ENCODE measurements around the gene MPST.

Gene MPST

GRCh38 chr22:37012262-37012904, 7.2 kb upstream of the MPST start:
- DNase-seq (ENCODE audit: extremely low spot score), result no peak

GRCh38 chr22:37012956-37013355, 6.6 kb upstream of the MPST start:
- no peak for TF ChIP-seq ELF4 (IDR thresholded peaks at IDR 0.05)
- TF ChIP-seq FOXA1 (IDR thresholded peaks at IDR 0.05), result no peak
- no peak for TF ChIP-seq NFRKB (IDR thresholded peaks at IDR 0.05)
- TF ChIP-seq FOXM1 (IDR thresholded peaks at IDR 0.05; ENCODE audit: borderline replicate concordance), result no peak
- no peak for TF ChIP-seq LEF1 (IDR thresholded peaks at IDR 0.05; ENCODE audit: borderline replicate concordance)
- no peak for TF ChIP-seq HDGF (IDR thresholded peaks at IDR 0.05; ENCODE audit: borderline replicate concordance)
- POLR2A ChIA-PET, result interaction anchor here (0.6 kb wide), 1 partner anchor 237 kb away, joined by 3 read pairs; the partner anchor contains the start of gene IFT27
- CTCF ChIA-PET, result interaction anchor here (1.7 kb wide), 1 partner anchor 14 kb away, joined by 4 read pairs; no protein-coding TSS in a partner anchor
- DNase-seq (ENCODE audit: extremely low spot score), result no peak

More at GRCh38 chr22:37012262-37012904, 7.2 kb upstream of the MPST start:
- ChIA-PET CTCF (interaction anchor here (1.7 kb wide), 1 partner anchor 14 kb away, joined by 4 read pairs; no protein-coding TSS in a partner anchor), POLR2A (interaction anchor here (1.1 kb wide), 1 partner anchor 13 kb away, joined by 3 read pairs; no protein-coding TSS in a partner anchor)
- TF ChIP-seq ELF4 (IDR thresholded peaks at IDR 0.05) (no peak), ARNT (IDR thresholded peaks at IDR 0.05) (no peak), LEF1 (IDR thresholded peaks at IDR 0.05; ENCODE audit: borderline replicate concordance) (no peak), HDGF (IDR thresholded peaks at IDR 0.05; ENCODE audit: borderline replicate concordance) (no peak), NFRKB (IDR thresholded peaks at IDR 0.05) (no peak), ZNF384 (IDR thresholded peaks at IDR 0.05) (no peak), FOXM1 (IDR thresholded peaks at IDR 0.05; ENCODE audit: borderline replicate concordance) (no peak), SUZ12 (IDR thresholded peaks at IDR 0.05) (no peak), SP1 (IDR thresholded peaks at IDR 0.05) (no peak), PKNOX1 (IDR thresholded peaks at IDR 0.05) (no peak), FOXA1 (IDR thresholded peaks at IDR 0.05) (no peak), CTBP1 (IDR thresholded peaks at IDR 0.05; ENCODE audit: borderline replicate concordance) (no peak), L3MBTL2 (conservative IDR thresholded peaks at IDR 0.05) (no peak), TARDBP (IDR thresholded peaks at IDR 0.05) (no peak), BHLHE40 (IDR thresholded peaks at IDR 0.05; ENCODE audit: borderline replicate concordance) (no peak), FOXK2 (IDR thresholded peaks at IDR 0.05) (no peak)

GRCh38 chr22:37014415-37014806, 5.1 kb upstream of the MPST start:
- ChIA-PET POLR2A (interaction anchor here (0.8 kb wide), 1 partner anchor 186 kb away, joined by 4 read pairs; no protein-coding TSS in a partner anchor), CTCF (no interaction called here)
- TF ChIP-seq TARDBP (IDR thresholded peaks at IDR 0.05) (no peak), ZNF384 (IDR thresholded peaks at IDR 0.05) (no peak), SUZ12 (IDR thresholded peaks at IDR 0.05) (no peak), NFRKB (IDR thresholded peaks at IDR 0.05) (no peak), FOXM1 (IDR thresholded peaks at IDR 0.05; ENCODE audit: borderline replicate concordance) (no peak), PKNOX1 (IDR thresholded peaks at IDR 0.05) (no peak), FOXK2 (IDR thresholded peaks at IDR 0.05) (no peak), HDGF (IDR thresholded peaks at IDR 0.05; ENCODE audit: borderline replicate concordance) (no peak), FOXA1 (IDR thresholded peaks at IDR 0.05) (no peak), BHLHE40 (IDR thresholded peaks at IDR 0.05; ENCODE audit: borderline replicate concordance) (no peak), ARNT (IDR thresholded peaks at IDR 0.05) (no peak), LEF1 (IDR thresholded peaks at IDR 0.05; ENCODE audit: borderline replicate concordance) (no peak), L3MBTL2 (conservative IDR thresholded peaks at IDR 0.05) (no peak)
- DNase-seq (ENCODE audit: extremely low spot score), result no peak

- POLR2A ChIA-PET, result interaction anchor here (0.8 kb wide), 1 partner anchor 185 kb away, joined by 4 read pairs; no protein-coding TSS in a partner anchor
- CTCF ChIA-PET, result interaction anchor here (0.6 kb wide), 1 partner anchor 356 kb away, joined by 5 read pairs; no protein-coding TSS in a partner anchor
- no peak for TF ChIP-seq ELF4 (IDR thresholded peaks at IDR 0.05)
- no peak for TF ChIP-seq FOXA1 (IDR thresholded peaks at IDR 0.05)
- DNase-seq (ENCODE audit: extremely low spot score), result no peak
These were observed 4.5 kb upstream of the MPST start for GRCh38 chr22:37014835-37015586.

- ChIA-PET CTCF (interaction anchor here (0.6 to 0.7 kb wide), 2 partner anchors 29 to 356 kb away, joined by 3 to 5 read pairs; no protein-coding TSS in a partner anchor), POLR2A (no interaction called here)
These were observed 4.0 kb upstream of the MPST start for GRCh38 chr22:37015587-37015878.

More at GRCh38 chr22:37015587-37015878, 4.0 kb upstream of the MPST start:
- TF ChIP-seq PKNOX1 (IDR thresholded peaks at IDR 0.05), result no peak
- DNase-seq (ENCODE audit: extremely low spot score), result no peak
